Measurements from ENCODE around the gene C1orf94.

Gene C1orf94

GRCh38 chr1:34262023-34262853 is 85.5 kb downstream of the C1orf94 start:
- H3K4me3 Mint-ChIP-seq = no peak overlapping the region
- H3K36me3 Mint-ChIP-seq = no peaks in the 10 kb centered on the region
- no peak overlapping the region for H3K27ac Mint-ChIP-seq

GRCh38 chr1:34262921-34263320 is 86.2 kb downstream of the C1orf94 start:
- peaks cover 2% of the 10 kb centered on the region for H3K9me3 Mint-ChIP-seq
- DNase-seq (ENCODE audit: low spot score in 2 of 2) = no peak
- peaks cover 18% of the 10 kb centered on the region for H3K27me3 Mint-ChIP-seq
- H3K27ac Mint-ChIP-seq = no peak overlapping the region
- no peaks in the 10 kb centered on the region for H3K4me1 Mint-ChIP-seq
- ATAC-seq (ENCODE audit: low read depth) = no peak
- no peaks in the 10 kb centered on the region for H3K36me3 Mint-ChIP-seq
- no peak overlapping the region for H3K4me3 Mint-ChIP-seq

More at GRCh38 chr1:34262023-34262853, 85.5 kb downstream of the C1orf94 start:
- Mint-ChIP-seq H3K4me1 (no peaks in the 10 kb centered on the region), H3K27me3 (peaks cover 13% of the 10 kb centered on the region), H3K9me3 (peaks cover 2% of the 10 kb centered on the region)
- no peak for DNase-seq (ENCODE audit: low spot score in 2 of 2)
- no peak for ATAC-seq (ENCODE audit: low read depth)

GRCh38 chr1:34263406-34263805 is 86.7 kb downstream of the C1orf94 start:
- Mint-ChIP-seq H3K27ac (no peak overlapping the region), H3K27me3 (peaks cover 19% of the 10 kb centered on the region), H3K9me3 (peaks cover 2% of the 10 kb centered on the region), H3K4me3 (no peak overlapping the region), H3K4me1 (no peaks in the 10 kb centered on the region), H3K36me3 (no peaks in the 10 kb centered on the region)
- ATAC-seq (ENCODE audit: low read depth) (no peak), DNase-seq (ENCODE audit: low spot score in 2 of 2) (no peak)

GRCh38 chr1:34265396-34265795 is 88.7 kb downstream of the C1orf94 start:
- Mint-ChIP-seq H3K4me3 (no peak overlapping the region), H3K27ac (no peak overlapping the region), H3K4me1 (no peaks in the 10 kb centered on the region), H3K27me3 (peaks cover 18% of the 10 kb centered on the region), H3K9me3 (peaks cover 2% of the 10 kb centered on the region), H3K36me3 (no peaks in the 10 kb centered on the region)
- no peak for ATAC-seq (ENCODE audit: low read depth)
- DNase-seq (ENCODE audit: low spot score in 2 of 2) = no peak

GRCh38 chr1:34266127-34266951 is 89.6 kb downstream of the C1orf94 start:
- Mint-ChIP-seq H3K4me3 (no peak overlapping the region), H3K9me3 (peaks cover 2% of the 10 kb centered on the region), H3K36me3 (no peaks in the 10 kb centered on the region), H3K27me3 (peaks cover 16% of the 10 kb centered on the region), H3K27ac (no peak overlapping the region), H3K4me1 (no peaks in the 10 kb centered on the region)
- DNase-seq (ENCODE audit: low spot score in 2 of 2) (no peak), ATAC-seq (ENCODE audit: low read depth) (no peak)

- Mint-ChIP-seq H3K27me3 (peaks cover 16% of the 10 kb centered on the region), H3K4me3 (no peak overlapping the region), H3K36me3 (no peaks in the 10 kb centered on the region), H3K27ac (no peak overlapping the region), H3K9me3 (peaks cover 2% of the 10 kb centered on the region), H3K4me1 (no peaks in the 10 kb centered on the region)
- DNase-seq (ENCODE audit: low spot score in 2 of 2) (no peak), ATAC-seq (ENCODE audit: low read depth) (no peak)
Observed at GRCh38 chr1:34267326-34267725, 90.6 kb downstream of the C1orf94 start.

GRCh38 chr1:34268311-34268954 is 91.7 kb downstream of the C1orf94 start:
- Mint-ChIP-seq H3K4me3 (no peak overlapping the region), H3K4me1 (no peaks in the 10 kb centered on the region), H3K9me3 (peaks cover 2% of the 10 kb centered on the region), H3K27me3 (peaks cover 16% of the 10 kb centered on the region), H3K27ac (no peak overlapping the region), H3K36me3 (no peaks in the 10 kb centered on the region)
- no peak for DNase-seq (ENCODE audit: low spot score in 2 of 2)
- no peak for ATAC-seq (ENCODE audit: low read depth)

Measured in memory B cell (primary cell).